Ovary (tissue), 9 donors: ENCODE data around the gene MAN1A1. TPM values are rescaled to one million over a fixed set of nuclear protein-coding genes. Genes with fewer than 3 reads are reported as not detected.

Experiments used
- DNase-seq, 5 donors: peaks; one replicate each; pipeline ENCODE4 v3.0.0-alpha.2; 2019 to 2020
- H3K27ac ChIP-seq, 2 donors: fragments of 200-600 bp; one replicate each; pipeline versions ENCODE4 v1.5.1 to v1.8.0; 2019 to 2022
- H3K27me3 ChIP-seq: fragments of 200-600 bp; one replicate; pipeline ENCODE4 v1.8.0; 2022
- H3K36me3 ChIP-seq: fragments of 200-600 bp; sonication (generic); one replicate; pipeline ENCODE4 v1.5.1; 2019
- H3K4me1 ChIP-seq: one replicate; pipeline ENCODE4 v1.8.1; 2013; ENCODE audit warnings: mild to moderate bottlenecking, moderate library complexity; ENCODE audit not compliant: insufficient read depth
- H3K4me3 ChIP-seq: fragments of 200-600 bp; sonication (generic); one replicate; pipeline ENCODE4 v1.5.1; 2017
- H3K9me3 ChIP-seq, 2 donors: fragments of 200-600 bp in 1 of 2; sonication (generic) in 1 of 2; one replicate each; pipeline versions ENCODE4 v1.5.1 to v1.8.1; 2013 to 2019; ENCODE audit warnings: mild to moderate bottlenecking in 1 of 2, moderate library complexity in 1 of 2
- EP300 ChIP-seq: sonication (generic); formaldehyde crosslinking; IDR thresholded peaks from one replicate; pipeline ENCODE4 v1.6.1; 2017; ENCODE audit warnings: antibody characterized with exemption
- POLR2A ChIP-seq: fragments of 450-650 bp; IDR thresholded peaks from one replicate; pipeline ENCODE4 v1.6.1; 2017; ENCODE audit warnings: antibody characterized with exemption, mild to moderate bottlenecking, moderate library complexity
- WGBS, 3 donors: extraction: QIAGEN DNeasy Blood & Tissue Kit in 1 of 3; methylation state at CpG; one replicate each; pipeline versions ENCODE4 v1.1.5 to v1.1.7; 2013 to 2017; 5-methylcytosine and 5-hydroxymethylcytosine counted together
- intact Hi-C, 4 donors: fragments of 100-400 bp; cut with DNase I; formaldehyde crosslinking; loops; one replicate each; pipeline versions ENCODE4 v1.11.0 to v1.15.1; 2022 to 2023
- polyA plus RNA-seq, 2 donors: library from polyadenylated mRNA; stranded (reverse); fragments of 200-250 nt in 1 of 2; fragments of 350-450 nt in 1 of 2; fragmentation: Illumina TruSeq in 1 of 2; extraction: RNeasy Lipid Tissue Mini Kit (QIAGEN cat#74804) in 1 of 2; gene quantifications; one replicate each; pipeline ENCODE4 v1.2.3, GENCODE V29; 2013 to 2014
- total RNA-seq, 7 donors: library from RNA; depleted of rRNA in 2 of 7; stranded (reverse); fragments of >200 nt in 2 of 7; fragmentation: NEBNext Ultra II Directional in 3 of 7; extraction: Animal tissue kit (Norgen Biotek cat#: 25700) in 3 of 7; gene quantifications; one replicate each; pipeline versions ENCODE4 v1.1.0 to v1.2.4, GENCODE V29; 2016 to 2023
- TF ChIP-seq, protein P1 (sequence below), 3 donors: fragments of 450-650 bp in 2 of 3; fragments of 200-600 bp in 1 of 3; IDR thresholded peaks; one replicate each; pipeline versions ENCODE4 v1.5.1 to v1.8.0; 2016 to 2022; ENCODE audit warnings: antibody characterized with exemption in 3 of 3, mild to moderate bottlenecking in 1 of 3
- donor health status: DM: no; HTN: no; CAD: no; lungs with moderate emphysema.
- donor health status: DM: no; HTN: no; CAD: no.
- donor health status: Bipolar disorder and iron deficiency.
- donor health status: DM: yes; HTN: yes; CAD: no.
- donor health status: DM: no; HTN: no; CAD: no.
- donor health status: DM: yes; HTN: yes; CAD: no.

MAN1A1 gene
- total and polyA plus RNA-seq, 9 donors, result 22.1 to 49.6 (median 31.8) TPM

DNA sequence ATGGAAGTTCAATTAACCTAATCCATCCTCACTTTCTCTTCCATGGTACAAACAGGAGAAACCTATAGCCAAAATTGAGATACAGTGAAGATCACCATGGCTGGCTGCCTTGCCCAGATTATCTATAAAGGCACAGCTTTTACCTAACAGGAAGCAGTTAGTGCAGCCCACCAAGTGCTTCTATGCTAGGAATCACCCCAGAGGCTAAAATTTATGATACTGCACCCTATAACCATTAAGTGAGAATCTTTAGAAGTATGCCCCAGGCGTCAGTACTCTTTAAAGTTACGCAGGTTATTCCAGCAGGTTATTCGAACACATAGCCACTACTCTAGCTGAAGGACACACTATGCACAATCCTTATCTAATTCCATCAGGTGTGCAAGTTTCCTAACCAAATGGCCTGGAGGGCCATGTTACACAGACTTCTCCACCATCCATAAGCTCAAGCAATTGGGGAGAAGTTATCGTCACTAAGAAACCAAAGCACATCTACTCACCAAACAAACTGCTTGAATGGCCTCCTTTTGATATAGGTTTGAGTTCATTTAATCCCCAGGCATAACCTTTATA is 43.1 kb downstream of the MAN1A1 start:
- TF ChIP-seq, protein P1, sequence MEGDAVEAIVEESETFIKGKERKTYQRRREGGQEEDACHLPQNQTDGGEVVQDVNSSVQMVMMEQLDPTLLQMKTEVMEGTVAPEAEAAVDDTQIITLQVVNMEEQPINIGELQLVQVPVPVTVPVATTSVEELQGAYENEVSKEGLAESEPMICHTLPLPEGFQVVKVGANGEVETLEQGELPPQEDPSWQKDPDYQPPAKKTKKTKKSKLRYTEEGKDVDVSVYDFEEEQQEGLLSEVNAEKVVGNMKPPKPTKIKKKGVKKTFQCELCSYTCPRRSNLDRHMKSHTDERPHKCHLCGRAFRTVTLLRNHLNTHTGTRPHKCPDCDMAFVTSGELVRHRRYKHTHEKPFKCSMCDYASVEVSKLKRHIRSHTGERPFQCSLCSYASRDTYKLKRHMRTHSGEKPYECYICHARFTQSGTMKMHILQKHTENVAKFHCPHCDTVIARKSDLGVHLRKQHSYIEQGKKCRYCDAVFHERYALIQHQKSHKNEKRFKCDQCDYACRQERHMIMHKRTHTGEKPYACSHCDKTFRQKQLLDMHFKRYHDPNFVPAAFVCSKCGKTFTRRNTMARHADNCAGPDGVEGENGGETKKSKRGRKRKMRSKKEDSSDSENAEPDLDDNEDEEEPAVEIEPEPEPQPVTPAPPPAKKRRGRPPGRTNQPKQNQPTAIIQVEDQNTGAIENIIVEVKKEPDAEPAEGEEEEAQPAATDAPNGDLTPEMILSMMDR (IDR thresholded peaks at IDR 0.05), result no peak
- TF ChIP-seq EP300 (no peak), POLR2A (no peak)

DNA sequence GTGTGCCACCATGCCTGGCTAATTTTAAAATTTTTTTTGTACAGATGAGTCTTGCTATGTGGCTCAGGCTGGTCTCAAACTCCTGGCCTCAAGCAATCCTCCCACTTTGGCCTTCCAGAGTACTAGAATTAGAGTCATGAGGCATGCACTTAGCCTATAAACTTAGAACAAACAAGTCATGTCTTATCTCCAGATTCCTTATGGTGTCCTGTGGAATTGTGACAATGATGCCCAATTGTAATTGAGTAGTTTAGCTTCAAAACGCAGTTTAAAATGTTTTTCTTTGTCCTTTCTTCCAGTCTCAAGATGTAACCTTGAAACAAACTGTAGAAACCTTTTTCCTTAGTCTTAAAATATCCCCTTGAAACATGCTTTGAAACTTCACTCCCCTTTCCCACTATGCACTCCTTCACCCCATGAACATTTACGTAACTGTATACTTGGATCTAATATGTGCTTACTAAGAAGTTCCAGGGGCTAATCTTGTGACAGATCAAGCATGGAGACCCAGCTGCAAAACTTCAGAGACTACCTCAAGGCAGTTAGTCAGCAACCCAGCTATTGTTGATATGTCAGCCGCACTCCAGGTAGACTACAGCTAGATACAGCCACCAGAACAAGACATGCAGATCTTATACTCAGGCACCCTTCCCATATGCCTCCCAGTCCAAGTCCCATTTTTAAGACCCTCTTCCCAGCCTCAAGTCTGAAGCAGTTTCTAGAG is 46.2 kb downstream of the MAN1A1 start:
- H3K4me3 ChIP-seq, result no peak overlapping the region
- no peak for TF ChIP-seq POLR2A
- intact Hi-C loops, result no loop called here
- no peak for DNase-seq
- no peaks in the 10 kb centered on the region for H3K27me3 ChIP-seq
- WGBS, 3 donors, result 84 to 86% (median 85%) methylated on average over 3 of the region's 3 CpGs
- H3K27ac ChIP-seq, result no peak overlapping the region
- H3K4me1 ChIP-seq, result no peaks in the 10 kb centered on the region
- no peaks in the 10 kb centered on the region for H3K9me3 ChIP-seq
- no peaks in the 10 kb centered on the region for H3K36me3 ChIP-seq

More for the DNA sequence above, 43.1 kb downstream of the MAN1A1 start:
- intact Hi-C loops, result no loop called here
- WGBS, 3 donors, result 48 to 65% (median 64%) methylated on average over 4 of the region's 4 CpGs
- H3K4me3 ChIP-seq, result no peak overlapping the region
- no peaks in the 10 kb centered on the region for H3K9me3 ChIP-seq
- no peak for DNase-seq
- H3K27ac ChIP-seq, result no peak overlapping the region
- H3K36me3 ChIP-seq, result no peaks in the 10 kb centered on the region
- H3K27me3 ChIP-seq, result no peaks in the 10 kb centered on the region
- no peaks in the 10 kb centered on the region for H3K4me1 ChIP-seq

GRCh38 chr6:119301429-119301828 is 48.1 kb downstream of the MAN1A1 start:
- Histone ChIP-seq H3K9me3 (no peaks in the 10 kb centered on the region), H3K4me1 (no peaks in the 10 kb centered on the region), H3K36me3 (no peaks in the 10 kb centered on the region), H3K27ac (no peak overlapping the region), H3K4me3 (no peak overlapping the region), H3K27me3 (no peaks in the 10 kb centered on the region)
- intact Hi-C loops, result no loop called here
- no peak for DNase-seq
- TF ChIP-seq POLR2A (no peak), EP300 (no peak)
- TF ChIP-seq, protein P1 (IDR thresholded peaks at IDR 0.05), result no peak
- 96 to 100% (median 99%) methylated on average over 1 of the region's 1 CpG for WGBS, 3 donors

GRCh38 chr6:119299694-119300093 is 49.9 kb downstream of the MAN1A1 start:
- TF ChIP-seq, protein P1 (IDR thresholded peaks at IDR 0.05), result no peak
- TF ChIP-seq EP300 (no peak), POLR2A (no peak)
- 95 to 99% (median 97%) methylated on average over 2 of the region's 2 CpGs for WGBS, 3 donors
- no peak for DNase-seq

GRCh38 chr6:119297049-119297448 is 52.5 kb downstream of the MAN1A1 start:
- no peaks in the 10 kb centered on the region for H3K4me1 ChIP-seq
- intact Hi-C loops, result no loop called here
- H3K4me3 ChIP-seq, result no peak overlapping the region
- H3K27ac ChIP-seq, result no peak overlapping the region
- DNase-seq, result no peak
- H3K36me3 ChIP-seq, result no peaks in the 10 kb centered on the region
- no peaks in the 10 kb centered on the region for H3K9me3 ChIP-seq
- H3K27me3 ChIP-seq, result no peaks in the 10 kb centered on the region
- TF ChIP-seq, protein P1 (IDR thresholded peaks at IDR 0.05), result no peak
- no peak for TF ChIP-seq EP300
- TF ChIP-seq POLR2A, result no peak

More at GRCh38 chr6:119299694-119300093, 49.9 kb downstream of the MAN1A1 start:
- Histone ChIP-seq H3K4me3 (no peak overlapping the region), H3K27ac (no peak overlapping the region), H3K4me1 (no peaks in the 10 kb centered on the region), H3K9me3 (no peaks in the 10 kb centered on the region), H3K27me3 (no peaks in the 10 kb centered on the region), H3K36me3 (no peaks in the 10 kb centered on the region)
- intact Hi-C loops, result no loop called here
